ENCODE measurements around the gene DYRK1B. TPM values are rescaled to one million over a fixed set of nuclear protein-coding genes. Genes with fewer than 3 reads are reported as not detected.
A peak's percentile ranks its signal among the peaks of the same experiment; 100 is the strongest.

The DYRK1B gene
- total RNA-seq, 1 donor from 2014 or later, result 28.4 TPM

DNA sequence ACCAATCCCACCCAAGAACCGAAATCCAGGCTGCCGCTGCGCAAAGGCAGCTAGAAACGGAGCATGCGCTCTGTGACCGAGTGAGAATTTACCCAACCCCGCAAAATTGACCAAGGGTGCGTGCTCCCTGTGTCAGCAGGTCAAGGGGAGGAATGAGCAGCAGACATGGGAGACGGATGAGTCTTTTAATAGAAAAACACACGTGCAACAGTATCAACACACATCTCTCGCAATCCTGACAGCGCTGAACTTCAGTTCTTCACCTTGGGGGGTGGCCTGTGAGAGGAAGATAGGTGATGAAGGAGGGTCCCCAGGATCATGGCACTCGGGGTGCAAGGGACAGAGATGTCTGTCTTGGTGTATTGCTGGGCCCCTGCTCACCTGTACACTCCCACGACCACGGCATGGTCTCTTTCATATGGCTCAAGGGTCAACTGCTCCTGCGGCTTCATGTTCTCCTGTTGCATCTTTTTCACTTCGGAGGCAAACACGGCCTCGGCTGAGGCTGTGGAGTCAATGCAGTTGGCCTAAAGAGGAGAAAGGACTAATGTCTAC, 402 bp upstream of the DYRK1B start:
- H3K36me3 ChIP-seq, result peaks cover 74% of the 10 kb centered on the region
- peak overlapping the region; percentile 96 for H3K4me3 ChIP-seq

DNA sequence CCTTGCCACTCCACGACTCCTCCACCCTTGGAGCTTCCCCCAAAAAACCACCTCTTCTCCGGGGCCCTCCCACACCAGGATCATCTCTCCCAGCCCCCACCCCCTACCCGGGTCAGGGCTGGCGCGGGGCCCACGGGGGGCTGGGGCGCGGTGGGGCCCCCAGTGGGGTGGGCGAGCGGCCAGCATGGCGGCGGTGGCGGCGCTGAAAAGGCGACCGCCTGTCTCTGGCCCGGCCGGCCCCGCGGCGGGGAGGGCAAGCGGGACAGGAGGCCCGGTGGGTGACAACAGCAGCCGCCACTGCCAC, 850 bp downstream of the DYRK1B start:
- no peak for ATAC-seq
- Histone ChIP-seq H3K36me3 (peaks cover 74% of the 10 kb centered on the region), H3K27ac (peak overlapping the region; percentile 86), H3K4me1 (peaks cover 14% of the 10 kb centered on the region), H3K4me3 (peak overlapping the region; percentile 96), H3K9me3 (no peaks in the 10 kb centered on the region), H3K27me3 (ENCODE audit: low read depth) (no peaks in the 10 kb centered on the region)
- intact Hi-C loops (cut with DNase I), result no loop called here
- TF ChIP-seq, protein P1, sequence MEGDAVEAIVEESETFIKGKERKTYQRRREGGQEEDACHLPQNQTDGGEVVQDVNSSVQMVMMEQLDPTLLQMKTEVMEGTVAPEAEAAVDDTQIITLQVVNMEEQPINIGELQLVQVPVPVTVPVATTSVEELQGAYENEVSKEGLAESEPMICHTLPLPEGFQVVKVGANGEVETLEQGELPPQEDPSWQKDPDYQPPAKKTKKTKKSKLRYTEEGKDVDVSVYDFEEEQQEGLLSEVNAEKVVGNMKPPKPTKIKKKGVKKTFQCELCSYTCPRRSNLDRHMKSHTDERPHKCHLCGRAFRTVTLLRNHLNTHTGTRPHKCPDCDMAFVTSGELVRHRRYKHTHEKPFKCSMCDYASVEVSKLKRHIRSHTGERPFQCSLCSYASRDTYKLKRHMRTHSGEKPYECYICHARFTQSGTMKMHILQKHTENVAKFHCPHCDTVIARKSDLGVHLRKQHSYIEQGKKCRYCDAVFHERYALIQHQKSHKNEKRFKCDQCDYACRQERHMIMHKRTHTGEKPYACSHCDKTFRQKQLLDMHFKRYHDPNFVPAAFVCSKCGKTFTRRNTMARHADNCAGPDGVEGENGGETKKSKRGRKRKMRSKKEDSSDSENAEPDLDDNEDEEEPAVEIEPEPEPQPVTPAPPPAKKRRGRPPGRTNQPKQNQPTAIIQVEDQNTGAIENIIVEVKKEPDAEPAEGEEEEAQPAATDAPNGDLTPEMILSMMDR (IDR thresholded peaks at IDR 0.05), result no peak
- DNase-seq, result no peak

More for the DNA sequence above, 402 bp upstream of the DYRK1B start:
- no peak for DNase-seq
- intact Hi-C loops (cut with DNase I), result no loop called here
- H3K9me3 ChIP-seq, result no peaks in the 10 kb centered on the region
- peak overlapping the region; percentile 86 for H3K27ac ChIP-seq
- TF ChIP-seq, protein P1 (IDR thresholded peaks at IDR 0.05), result no peak
- peaks cover 14% of the 10 kb centered on the region for H3K4me1 ChIP-seq
- ATAC-seq, result no peak
- H3K27me3 ChIP-seq (ENCODE audit: low read depth), result no peaks in the 10 kb centered on the region

DNA sequence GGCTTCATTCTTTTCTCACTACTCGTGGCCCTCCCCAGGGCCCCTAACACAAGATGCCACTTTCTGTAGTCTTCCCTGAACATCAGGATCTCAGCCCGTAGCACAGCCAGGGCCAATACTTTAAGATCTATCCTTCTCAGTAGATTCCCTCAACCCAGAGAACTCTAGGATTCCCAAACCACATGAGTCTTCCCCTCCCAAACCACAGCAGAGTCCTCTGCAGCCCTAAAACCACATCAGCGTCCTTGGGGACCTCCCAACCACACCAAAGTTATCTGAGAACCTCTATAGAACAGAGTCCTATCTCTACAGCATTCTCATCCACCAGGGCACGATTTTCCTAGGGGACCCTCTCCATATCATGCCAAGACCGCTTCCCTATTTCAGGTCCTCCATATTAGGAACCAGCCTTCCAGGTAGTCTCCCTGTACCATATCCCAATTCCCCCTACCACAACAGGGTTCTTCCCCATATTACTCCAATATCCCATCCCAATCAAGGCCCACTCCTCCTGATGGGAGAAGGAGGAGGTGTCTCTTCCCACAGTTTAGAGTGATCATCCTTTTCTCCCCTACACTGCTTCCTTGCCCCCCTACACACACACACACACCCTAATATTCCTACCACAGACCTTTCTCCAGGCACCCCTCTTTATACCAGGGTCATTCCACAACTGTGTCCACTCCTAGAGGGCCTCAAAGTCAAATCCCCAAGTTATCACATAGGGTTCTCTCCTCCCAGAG, 1.4 kb downstream of the DYRK1B start:
- H3K4me3 ChIP-seq, result peak overlapping the region; percentile 96
- H3K27ac ChIP-seq, result peak overlapping the region; percentile 86
- intact Hi-C loops (cut with DNase I), result no loop called here
- H3K27me3 ChIP-seq (ENCODE audit: low read depth), result no peaks in the 10 kb centered on the region
- peaks cover 14% of the 10 kb centered on the region for H3K4me1 ChIP-seq
- ATAC-seq (no peak), DNase-seq (no peak)
- no peaks in the 10 kb centered on the region for H3K9me3 ChIP-seq
- TF ChIP-seq, protein P1 (IDR thresholded peaks at IDR 0.05), result no peak
- peaks cover 74% of the 10 kb centered on the region for H3K36me3 ChIP-seq

- H3K4me1 ChIP-seq, result peaks cover 14% of the 10 kb centered on the region
- ATAC-seq (no peak), DNase-seq (no peak)
- intact Hi-C loops (cut with DNase I), result no loop called here
- H3K4me3 ChIP-seq, result no peak overlapping the region
- TF ChIP-seq, protein P1 (IDR thresholded peaks at IDR 0.05), result no peak
- H3K36me3 ChIP-seq, result peaks cover 74% of the 10 kb centered on the region
- H3K27ac ChIP-seq, result no peak overlapping the region
- H3K9me3 ChIP-seq, result no peaks in the 10 kb centered on the region
- no peaks in the 10 kb centered on the region for H3K27me3 ChIP-seq (ENCODE audit: low read depth)
Measured at GRCh38 chr19:39831679-39832078, 2.3 kb downstream of the DYRK1B start.

- Histone ChIP-seq H3K36me3 (peaks cover 74% of the 10 kb centered on the region), H3K27ac (no peak overlapping the region), H3K9me3 (no peaks in the 10 kb centered on the region), H3K4me3 (no peak overlapping the region), H3K4me1 (peaks cover 14% of the 10 kb centered on the region), H3K27me3 (ENCODE audit: low read depth) (no peaks in the 10 kb centered on the region)
- TF ChIP-seq, protein P1 (IDR thresholded peaks at IDR 0.05), result no peak
- DNase-seq (no peak), ATAC-seq (no peak)
- intact Hi-C loops (cut with DNase I), result no loop called here
Measured at GRCh38 chr19:39830847-39831246, 3.1 kb downstream of the DYRK1B start.
